Sigmoid colon (tissue), 4 donors: Measurements from ENCODE around the gene CACNA1C.

Experiments used
- CTCF ChIP-seq, 4 experiments: fragments of 450-650 bp in 3 of 4; fragments of 200-600 bp in 1 of 4; IDR thresholded peaks; one replicate each; pipeline ENCODE4 v1.5.1; 2016 to 2019; ENCODE audit warnings: antibody characterized with exemption in 4 of 4, mild to moderate bottlenecking in 3 of 4, moderate library complexity in 2 of 4
- POLR2A ChIP-seq, 2 donors: fragments of 450-650 bp; IDR thresholded peaks; one replicate each; pipeline ENCODE4 v1.6.1; 2016; ENCODE audit warnings: antibody characterized with exemption in 2 of 2, mild to moderate bottlenecking in 2 of 2, moderate library complexity in 2 of 2
- POLR2AphosphoS5 ChIP-seq, 4 donors: sonication (generic); formaldehyde crosslinking; IDR thresholded peaks; one replicate each; pipeline ENCODE4 v1.6.1; 2017; ENCODE audit warnings: antibody characterized with exemption in 4 of 4

- TF ChIP-seq CTCF (IDR thresholded peaks at IDR 0.05) (no peak), POLR2AphosphoS5 (IDR thresholded peaks at IDR 0.05) (no peak), POLR2A (IDR thresholded peaks at IDR 0.05) (no peak)
These were observed 313.9 kb downstream of the CACNA1C start for GRCh38 chr12:2366711-2367110.
